GM18907 (cell line): ENCODE data around the gene KRTAP3-1.
"Not testable (repeated sequence)": the region's sequence is repeated elsewhere in the genome, so short reads cannot be mapped to it uniquely, and the experiment has no call there.

ENCODE experiments used
- ATAC-seq: cut with Tn5 transposase; IDR thresholded peaks from one replicate; pipeline ENCODE4 v1.9.1; 2021; ENCODE audit warnings: mild to moderate bottlenecking, moderate library complexity; ENCODE audit not compliant: unreplicated experiment

The KRTAP3-1 gene

DNA sequence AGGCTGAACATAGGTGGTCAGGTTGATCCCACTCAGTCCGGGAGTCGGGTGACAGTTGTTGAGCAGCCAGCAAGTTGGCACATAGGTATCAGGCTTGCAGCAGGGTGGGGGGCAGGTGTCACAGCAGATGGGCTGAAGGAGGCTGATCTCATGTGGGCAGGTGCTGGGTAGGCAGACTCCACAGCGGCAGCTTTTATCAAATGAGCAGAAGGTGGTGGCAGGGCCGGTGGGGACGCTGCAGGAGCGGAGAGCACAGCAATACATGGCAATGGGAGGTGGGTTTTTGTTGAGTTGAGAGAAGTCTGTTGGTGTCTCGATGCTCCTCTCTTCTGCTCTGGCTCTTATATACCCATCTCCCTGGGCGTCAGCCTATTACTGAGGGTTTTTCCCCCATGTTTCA lies at the start of gene KRTAP3-1:
Gene KRTAP3-1 (minus strand): TSS at position 318 of the 400 bp plus-strand sequence. CDS start 54 bp downstream, at position 264.
- no peak for ATAC-seq

DNA sequence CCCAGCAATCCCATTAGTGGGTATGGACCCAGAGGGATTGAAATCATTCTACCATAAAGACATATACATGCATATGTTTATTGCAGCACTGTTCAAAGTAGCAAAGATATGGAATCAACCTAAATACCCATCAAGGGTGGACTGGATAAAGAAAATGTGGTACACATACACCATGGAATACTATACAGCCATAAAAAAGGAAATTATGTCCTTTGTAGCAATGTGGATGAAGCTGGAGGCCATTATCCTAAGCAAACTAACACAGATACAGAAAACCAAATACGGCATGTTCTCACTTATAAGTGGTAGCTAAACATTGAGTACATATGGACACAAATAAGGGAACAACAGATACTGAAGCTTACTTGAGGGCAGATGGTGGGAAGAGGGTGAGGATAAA lies 48.6 kb upstream of the KRTAP3-1 start:
- ATAC-seq, result no peak

DNA sequence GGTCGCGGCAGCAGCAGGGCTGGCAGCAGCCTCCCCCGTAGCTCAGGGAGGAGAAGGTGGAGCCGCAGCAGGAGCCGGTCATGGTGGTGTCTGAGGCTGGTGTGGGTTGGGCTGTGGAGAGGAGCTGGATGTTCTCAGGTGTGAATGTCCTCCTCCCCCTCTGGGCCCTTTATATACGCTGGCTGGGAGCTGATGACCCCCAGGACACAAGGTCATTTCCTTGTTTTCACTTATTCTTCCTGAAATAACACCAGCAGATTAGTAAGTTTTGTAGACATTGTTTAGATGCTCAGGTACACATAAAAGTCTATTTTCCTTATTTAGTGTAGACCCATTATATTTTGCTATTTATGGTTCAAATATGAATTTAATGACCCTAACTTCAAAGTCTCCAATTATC lies 46.2 kb upstream of the KRTAP3-1 start, which contains the start of gene KRTAP2-2:
Gene KRTAP2-2 (minus strand): TSS at position 101 of the 400 bp plus-strand sequence. CDS start 19 bp downstream, at position 82.
- not testable (repeated sequence) for ATAC-seq

- ATAC-seq, result not testable (repeated sequence)
Observed at GRCh38 chr17:41054556-41054955, 45.6 kb upstream of the KRTAP3-1 start.

GRCh38 chr17:41054025-41054424 lies 45.1 kb upstream of the KRTAP3-1 start:
- no peak for ATAC-seq

DNA sequence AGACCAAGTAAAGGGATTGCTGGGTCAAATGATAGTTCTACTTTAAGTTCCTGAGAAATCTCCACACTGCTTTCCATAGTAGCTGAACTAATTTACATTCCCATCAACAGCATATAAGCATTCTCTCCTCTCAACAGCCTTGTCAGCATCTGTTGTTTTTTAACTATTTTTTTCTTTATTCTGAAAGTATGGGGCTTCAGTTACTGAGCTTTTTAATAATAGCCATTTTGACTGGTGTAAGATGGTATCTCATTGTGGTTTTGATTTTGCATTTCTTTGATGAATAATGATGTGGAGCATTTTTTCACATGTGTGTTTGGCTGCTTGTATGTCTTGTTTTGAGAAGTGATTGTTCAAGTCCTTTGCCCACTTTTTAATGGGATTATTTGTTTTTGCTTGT lies 43.6 kb upstream of the KRTAP3-1 start:
- no peak for ATAC-seq

GRCh38 chr17:41049110-41049509 lies 40.2 kb upstream of the KRTAP3-1 start:
- no peak for ATAC-seq

- no peak for ATAC-seq
Observed at GRCh38 chr17:41048441-41048840, 39.5 kb upstream of the KRTAP3-1 start.

- not testable (repeated sequence) for ATAC-seq
Observed at GRCh38 chr17:41046735-41047465, 38.0 kb upstream of the KRTAP3-1 start, which contains the start of gene KRTAP2-1. Gene KRTAP2-1 (minus strand): TSS chr17:41047316. CDS start chr17:41047267, 49 bp downstream.

GRCh38 chr17:41042953-41043352 lies 34.0 kb upstream of the KRTAP3-1 start:
- no peak for ATAC-seq

- not testable (repeated sequence) for ATAC-seq
Observed at GRCh38 chr17:41040783-41041571, 32.0 kb upstream of the KRTAP3-1 start, which contains the start of gene KRTAP1-1. Gene KRTAP1-1 (minus strand): TSS chr17:41041450. CDS start chr17:41041397, 53 bp downstream.

- ATAC-seq, result no peak
Observed at GRCh38 chr17:41037853-41038350, 29.0 kb upstream of the KRTAP3-1 start.

DNA sequence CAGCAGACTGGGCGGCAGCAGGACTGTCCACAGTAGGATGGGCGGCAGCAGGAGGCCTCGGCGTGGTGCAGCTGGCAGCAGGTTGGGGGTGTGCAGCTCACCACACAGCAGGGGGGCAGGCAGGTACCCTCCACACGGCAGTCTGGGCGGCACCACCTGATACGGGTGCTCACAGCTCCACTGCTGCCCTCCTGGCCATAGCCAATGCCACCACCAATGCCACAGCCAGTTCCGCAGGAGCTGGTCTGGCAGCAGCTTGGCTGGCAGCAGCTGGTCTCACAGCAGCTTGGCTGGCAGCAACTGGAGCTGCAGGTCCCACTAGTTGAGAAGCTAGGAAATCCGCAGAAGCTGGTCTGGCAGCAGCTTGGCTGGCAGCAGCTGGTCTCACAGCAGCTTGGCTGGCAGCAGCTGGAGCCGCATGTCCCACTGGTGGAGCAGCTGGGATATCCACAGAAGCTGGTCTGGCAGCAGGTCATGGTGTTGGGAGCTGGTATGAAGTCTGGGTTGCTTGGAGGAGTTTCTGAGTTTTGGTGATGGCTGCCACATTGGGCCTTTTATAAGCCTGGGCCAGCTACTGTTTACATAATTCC lies 25.5 kb upstream of the KRTAP3-1 start, which contains the start of gene KRTAP1-3:
Gene KRTAP1-3 (minus strand): TSS at position 529 of the 590 bp plus-strand sequence. CDS start 53 bp downstream, at position 476.
- not testable (repeated sequence) for ATAC-seq

DNA sequence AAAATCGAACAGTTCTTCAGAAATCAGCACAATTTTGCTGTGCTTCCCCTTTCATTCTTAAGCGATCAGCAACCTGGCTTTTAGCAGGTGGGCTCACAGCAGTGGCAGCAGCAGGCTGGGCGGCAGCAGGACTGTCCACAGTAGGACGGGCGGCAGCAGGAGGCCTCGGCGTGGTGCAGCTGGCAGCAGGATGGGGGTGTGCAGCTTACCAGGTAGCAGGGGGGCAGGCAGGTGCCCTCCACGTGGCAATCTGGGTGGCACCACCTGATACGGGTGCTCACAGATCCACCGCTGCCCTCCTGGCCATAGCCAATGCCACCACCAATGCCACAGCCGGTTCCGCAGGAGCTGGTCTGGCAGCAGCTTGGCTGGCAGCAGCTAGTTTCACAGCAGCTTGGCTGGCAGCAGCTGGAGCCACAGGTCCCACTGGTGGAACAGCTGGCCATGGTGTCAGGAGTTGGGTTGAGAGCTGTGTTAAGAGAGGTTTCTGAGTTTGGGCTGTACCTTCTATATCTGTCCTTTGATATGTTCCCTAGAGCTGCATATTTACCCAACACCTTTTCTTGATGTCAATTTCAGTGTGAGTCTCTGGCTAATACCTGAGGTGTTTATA lies 20.8 kb upstream of the KRTAP3-1 start, which contains the start of gene KRTAP1-4:
Gene KRTAP1-4 (minus strand): TSS at position 563 of the 613 bp plus-strand sequence. CDS start 117 bp downstream, at position 446.
- ATAC-seq, result no peak

GRCh38 chr17:41026715-41027471 lies 18.0 kb upstream of the KRTAP3-1 start, which contains the start of gene KRTAP1-5:
Gene KRTAP1-5 (minus strand): TSS chr17:41027208. CDS start chr17:41027155, 53 bp downstream.
- no peak for ATAC-seq

GRCh38 chr17:41024697-41025096 lies 15.8 kb upstream of the KRTAP3-1 start:
- ATAC-seq, result no peak

DNA sequence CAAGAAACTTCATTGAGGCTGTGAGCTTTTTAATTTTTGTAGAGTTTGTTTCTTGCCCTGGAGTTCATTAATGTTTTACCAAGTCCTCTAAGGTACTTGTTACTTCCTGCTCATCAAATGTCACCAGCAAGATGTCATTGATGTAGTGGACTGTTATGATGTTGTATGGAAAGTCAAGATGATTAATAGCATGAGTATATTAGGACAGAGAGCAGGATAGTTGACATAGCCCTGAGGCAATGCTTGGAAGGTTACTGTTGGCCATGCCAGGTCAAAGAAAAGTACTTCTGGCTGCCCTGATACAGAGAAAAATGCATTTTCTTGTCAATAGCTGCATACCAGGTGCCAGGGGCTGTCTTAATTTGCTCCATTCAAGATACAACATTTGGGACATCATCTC lies 11.4 kb upstream of the KRTAP3-1 start:
- no peak for ATAC-seq

DNA sequence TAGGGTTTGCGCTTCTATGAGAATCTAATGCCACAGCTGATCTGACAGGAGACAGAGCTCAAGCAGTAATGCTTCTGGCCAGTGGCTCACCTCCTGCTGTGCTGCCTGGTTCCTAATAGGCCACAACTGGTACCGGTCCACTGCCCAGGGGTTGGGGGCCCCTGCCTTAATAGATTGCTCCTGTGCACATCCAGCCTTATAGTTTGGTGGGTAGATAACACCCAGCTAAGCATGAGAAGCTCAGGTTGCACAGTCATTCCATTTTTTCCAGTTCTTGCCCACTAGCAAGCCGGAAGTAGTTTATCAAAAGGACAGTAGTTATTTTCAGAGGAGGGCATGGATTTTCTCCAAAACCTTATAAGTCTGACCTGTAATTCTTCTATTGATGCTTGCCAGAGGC lies 10.5 kb upstream of the KRTAP3-1 start:
- ATAC-seq, result no peak

GRCh38 chr17:41018541-41018940 lies 9.6 kb upstream of the KRTAP3-1 start:
- ATAC-seq, result no peak
